H7 (cell line): Measurements from ENCODE around the gene B3GNT3. TPM values are rescaled to one million over a fixed set of nuclear protein-coding genes. Genes with fewer than 3 reads are reported as not detected.

Experiments
- DNase-seq: peaks from one replicate; pipeline ENCODE4 v3.0.0; 2012
- H3K27me3 ChIP-seq: 2 replicates; pipeline ENCODE4 v1.6.0; 2011; ENCODE audit warnings: mild to moderate bottlenecking, low read length; ENCODE audit not compliant: control insufficient read depth, insufficient read depth
- H3K36me3 ChIP-seq: replicated peaks from 2 replicates; pipeline ENCODE4 v1.5.1; 2011; ENCODE audit warnings: low read length; ENCODE audit not compliant: control insufficient read depth, insufficient read depth
- H3K4me3 ChIP-seq: 2 replicates; pipeline ENCODE4 v1.5.1; 2011; ENCODE audit warnings: low read depth, mild to moderate bottlenecking, control low read depth, low read length, moderate library complexity; ENCODE audit not compliant: insufficient read depth
- total RNA-seq: library from RNA; depleted of rRNA; stranded (reverse); fragments of >200 nt; shearing (Covaris generic); gene quantifications from 2 replicates; pipeline ENCODE4 v1.2.3, GENCODE V29; 2014

The B3GNT3 gene
- total RNA-seq, 1 experiment from 2014 or later: 0.73 TPM

DNA sequence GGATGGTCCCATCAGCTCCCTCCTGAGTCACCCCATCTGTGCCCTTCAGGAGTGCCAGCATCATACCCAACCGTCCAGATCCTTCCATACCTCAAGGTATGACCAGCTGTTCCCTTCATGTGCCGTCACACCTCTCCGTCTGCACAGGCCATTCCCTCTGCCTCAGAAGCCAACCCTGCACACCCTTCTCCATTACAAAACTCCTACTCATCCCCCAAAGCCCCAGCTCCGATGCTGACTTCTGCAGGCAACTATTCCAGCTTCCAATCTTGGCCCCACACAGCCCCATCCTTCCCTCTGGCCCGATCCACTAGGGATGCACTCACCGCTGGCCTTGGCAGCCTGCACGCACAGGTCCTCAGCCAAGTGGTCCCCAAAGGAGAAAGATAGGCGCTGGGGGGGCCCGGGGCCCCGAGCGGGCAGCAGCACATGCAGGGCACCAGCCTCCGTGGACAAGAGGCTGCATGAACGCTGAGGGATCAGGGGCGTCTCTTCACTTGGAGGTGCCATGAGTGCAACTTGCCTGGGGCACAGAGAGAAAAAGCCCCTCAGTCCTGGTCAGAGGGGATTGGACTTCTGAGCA is 49.1 kb downstream of the B3GNT3 start:
- H3K27me3 ChIP-seq: peaks cover 36% of the 10 kb centered on the region
- no peak overlapping the region for H3K4me3 ChIP-seq
- H3K36me3 ChIP-seq: no peaks in the 10 kb centered on the region
- DNase-seq: no peak

GRCh38 chr19:17846146-17846545 is 51.2 kb downstream of the B3GNT3 start:
- Histone ChIP-seq H3K27me3 (peaks cover 21% of the 10 kb centered on the region), H3K4me3 (no peak overlapping the region), H3K36me3 (no peaks in the 10 kb centered on the region)
- DNase-seq: no peak

DNA sequence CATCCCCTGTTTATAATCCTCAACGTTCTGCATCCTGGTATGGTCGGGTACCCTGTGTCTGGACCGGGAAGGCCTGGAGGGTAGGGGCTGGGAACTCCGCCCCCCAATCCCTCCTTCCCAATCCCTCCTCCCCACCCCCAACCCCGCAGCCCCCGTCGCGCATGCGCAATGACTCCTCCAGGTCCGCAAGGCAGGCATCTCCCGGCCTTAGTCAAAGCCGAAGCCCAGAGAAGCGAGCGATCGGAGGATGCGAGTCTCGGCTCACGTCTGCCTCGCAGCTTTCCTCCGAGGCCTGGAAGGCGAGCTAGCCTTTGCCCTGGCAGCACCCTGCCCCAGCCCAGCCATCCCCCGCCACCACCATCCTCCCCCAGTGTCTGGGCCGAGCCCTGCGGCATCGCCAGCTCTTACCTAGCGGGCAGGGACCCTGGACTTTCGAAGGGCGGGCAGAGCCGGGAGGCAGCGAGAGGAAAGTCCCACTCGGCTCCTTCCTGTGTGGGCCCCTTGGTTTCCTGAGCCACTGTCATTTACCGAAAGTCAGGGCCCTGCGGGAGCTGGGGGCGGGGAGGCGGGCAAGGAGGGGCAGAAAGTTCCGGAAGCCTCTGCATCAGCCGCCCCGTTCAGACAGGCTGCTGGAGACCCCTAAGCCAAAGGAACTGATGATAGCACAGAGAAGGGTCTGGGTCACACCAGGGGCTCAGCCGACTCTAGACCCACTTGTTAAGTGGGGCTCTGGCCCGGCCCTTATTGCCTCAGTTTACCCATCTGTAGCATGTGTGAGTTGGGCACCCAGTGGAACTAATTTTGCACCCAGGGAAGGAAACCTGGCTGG is 52.8 kb downstream of the B3GNT3 start, which contains the start of gene JAK3:
JAK3 (minus strand) TSS at position 445 of the 829 bp plus-strand sequence. CDS start 3,565 bp downstream, outside the sequence.
- peak; percentile 99 for DNase-seq
- Histone ChIP-seq H3K4me3 (peak within 1 kb of the TSS; percentile 38), H3K27me3 (peaks cover 14% of the 10 kb centered on the region), H3K36me3 (no peaks in the 10 kb centered on the region)

GRCh38 chr19:17848595-17849292 is 53.8 kb downstream of the B3GNT3 start:
- DNase-seq: no peak
- Histone ChIP-seq H3K27me3 (peaks cover 5% of the 10 kb centered on the region), H3K4me3 (no peak overlapping the region), H3K36me3 (no peaks in the 10 kb centered on the region)

- H3K4me3 ChIP-seq: no peak overlapping the region
- no peaks in the 10 kb centered on the region for H3K27me3 ChIP-seq
- H3K36me3 ChIP-seq: no peaks in the 10 kb centered on the region
- DNase-seq: no peak
Measured at GRCh38 chr19:17854061-17854460, 59.1 kb downstream of the B3GNT3 start.

- H3K36me3 ChIP-seq: no peaks in the 10 kb centered on the region
- H3K27me3 ChIP-seq: no peaks in the 10 kb centered on the region
- DNase-seq: peak; percentile 94
Measured at GRCh38 chr19:17855280-17856152, 60.6 kb downstream of the B3GNT3 start.

GRCh38 chr19:17859533-17860330 is 64.8 kb downstream of the B3GNT3 start, which contains the start of gene RPL18A:
Gene RPL18A (plus strand): TSS chr19:17859910. CDS start chr19:17859957, 47 bp downstream.
- H3K27me3 ChIP-seq: no peaks in the 10 kb centered on the region
- H3K36me3 ChIP-seq: peaks cover 32% of the 10 kb centered on the region
- DNase-seq: peak; percentile 98
- H3K4me3 ChIP-seq: peak within 1 kb of the TSS; percentile 98

More at GRCh38 chr19:17855280-17856152, 60.6 kb downstream of the B3GNT3 start:
- H3K4me3 ChIP-seq: no peak overlapping the region

- DNase-seq: no peak
- H3K36me3 ChIP-seq: peaks cover 32% of the 10 kb centered on the region
Measured at GRCh38 chr19:17860331-17860992, 65.5 kb downstream of the B3GNT3 start.

DNA sequence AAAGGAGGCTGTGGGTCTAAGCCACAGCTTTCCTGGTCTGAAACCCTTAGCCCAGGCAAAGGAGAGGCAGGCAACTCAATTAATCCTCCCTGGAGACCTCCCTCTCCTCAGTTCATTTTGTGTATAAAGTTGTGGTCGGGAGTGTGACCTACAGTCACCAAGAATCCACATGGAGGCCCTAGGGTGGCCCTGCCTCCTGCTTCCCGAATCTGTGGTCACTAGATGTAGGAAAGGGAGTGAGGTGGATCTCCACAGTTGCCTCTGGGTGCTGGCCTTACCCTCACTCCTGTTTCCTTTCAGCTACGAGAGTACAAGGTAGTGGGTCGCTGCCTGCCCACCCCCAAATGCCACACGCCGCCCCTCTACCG is 66.0 kb downstream of the B3GNT3 start:
- H3K27me3 ChIP-seq: no peaks in the 10 kb centered on the region
- DNase-seq: no peak
- peaks cover 32% of the 10 kb centered on the region for H3K36me3 ChIP-seq
- H3K4me3 ChIP-seq: peak overlapping the region; percentile 98

More at GRCh38 chr19:17860331-17860992, 65.5 kb downstream of the B3GNT3 start:
- H3K27me3 ChIP-seq: no peaks in the 10 kb centered on the region
- H3K4me3 ChIP-seq: peak overlapping the region; percentile 98

GRCh38 chr19:17861542-17862402 is 66.8 kb downstream of the B3GNT3 start:
- DNase-seq: no peak
- Histone ChIP-seq H3K4me3 (no peak overlapping the region), H3K27me3 (no peaks in the 10 kb centered on the region), H3K36me3 (peaks cover 32% of the 10 kb centered on the region)

- Histone ChIP-seq H3K4me3 (no peak overlapping the region), H3K27me3 (no peaks in the 10 kb centered on the region), H3K36me3 (peaks cover 32% of the 10 kb centered on the region)
- no peak for DNase-seq
Measured at GRCh38 chr19:17862711-17863519, 68.0 kb downstream of the B3GNT3 start.
